ENCODE measurements around the gene CLPSL1.

The CLPSL1 gene

GRCh38 chr6:35817515-35817914 is 36.7 kb downstream of the CLPSL1 start:
- TF ChIP-seq, protein P1, sequence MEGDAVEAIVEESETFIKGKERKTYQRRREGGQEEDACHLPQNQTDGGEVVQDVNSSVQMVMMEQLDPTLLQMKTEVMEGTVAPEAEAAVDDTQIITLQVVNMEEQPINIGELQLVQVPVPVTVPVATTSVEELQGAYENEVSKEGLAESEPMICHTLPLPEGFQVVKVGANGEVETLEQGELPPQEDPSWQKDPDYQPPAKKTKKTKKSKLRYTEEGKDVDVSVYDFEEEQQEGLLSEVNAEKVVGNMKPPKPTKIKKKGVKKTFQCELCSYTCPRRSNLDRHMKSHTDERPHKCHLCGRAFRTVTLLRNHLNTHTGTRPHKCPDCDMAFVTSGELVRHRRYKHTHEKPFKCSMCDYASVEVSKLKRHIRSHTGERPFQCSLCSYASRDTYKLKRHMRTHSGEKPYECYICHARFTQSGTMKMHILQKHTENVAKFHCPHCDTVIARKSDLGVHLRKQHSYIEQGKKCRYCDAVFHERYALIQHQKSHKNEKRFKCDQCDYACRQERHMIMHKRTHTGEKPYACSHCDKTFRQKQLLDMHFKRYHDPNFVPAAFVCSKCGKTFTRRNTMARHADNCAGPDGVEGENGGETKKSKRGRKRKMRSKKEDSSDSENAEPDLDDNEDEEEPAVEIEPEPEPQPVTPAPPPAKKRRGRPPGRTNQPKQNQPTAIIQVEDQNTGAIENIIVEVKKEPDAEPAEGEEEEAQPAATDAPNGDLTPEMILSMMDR (IDR thresholded peaks at IDR 0.05; ENCODE audit: low read depth, low read length), result no peak
- Histone ChIP-seq H3K27ac (no peak overlapping the region), H3K4me3 (ENCODE audit: low read depth, low read length) (no peak overlapping the region), H3K27me3 (ENCODE audit: insufficient read depth, low read depth, severe bottlenecking) (no peaks in the 10 kb centered on the region), H3K36me3 (no peaks in the 10 kb centered on the region), H3K9me3 (ENCODE audit: severe bottlenecking) (peaks cover 14% of the 10 kb centered on the region)
- DNase-seq, result no peak

DNA sequence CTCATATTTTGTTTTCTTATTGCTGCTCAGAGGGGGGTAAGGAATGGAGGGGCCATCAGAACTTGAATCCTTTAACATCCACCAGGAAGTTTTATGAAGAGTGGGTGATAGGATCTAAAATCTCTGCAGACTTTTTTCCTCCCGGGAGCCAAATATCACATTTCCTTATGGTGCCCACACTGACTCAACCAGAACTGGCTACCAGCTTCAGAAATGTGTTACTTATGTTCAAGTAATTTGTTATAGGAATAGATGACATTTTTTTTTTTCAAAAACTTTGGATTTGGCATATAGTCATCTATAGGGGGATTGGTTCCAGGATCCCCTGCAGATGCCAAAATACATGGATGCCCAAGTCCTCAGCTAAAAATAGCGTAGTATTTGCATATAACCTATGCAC is 42.8 kb downstream of the CLPSL1 start:
- no peaks in the 10 kb centered on the region for H3K27me3 ChIP-seq (ENCODE audit: insufficient read depth, low read depth, severe bottlenecking)
- no peak overlapping the region for H3K4me3 ChIP-seq (ENCODE audit: low read depth, low read length)
- H3K27ac ChIP-seq, result no peak overlapping the region
- TF ChIP-seq, protein P1 (IDR thresholded peaks at IDR 0.05; ENCODE audit: low read depth, low read length), result no peak
- H3K36me3 ChIP-seq, result no peaks in the 10 kb centered on the region
- no peaks in the 10 kb centered on the region for H3K9me3 ChIP-seq (ENCODE audit: severe bottlenecking)
- no peak for DNase-seq

DNA sequence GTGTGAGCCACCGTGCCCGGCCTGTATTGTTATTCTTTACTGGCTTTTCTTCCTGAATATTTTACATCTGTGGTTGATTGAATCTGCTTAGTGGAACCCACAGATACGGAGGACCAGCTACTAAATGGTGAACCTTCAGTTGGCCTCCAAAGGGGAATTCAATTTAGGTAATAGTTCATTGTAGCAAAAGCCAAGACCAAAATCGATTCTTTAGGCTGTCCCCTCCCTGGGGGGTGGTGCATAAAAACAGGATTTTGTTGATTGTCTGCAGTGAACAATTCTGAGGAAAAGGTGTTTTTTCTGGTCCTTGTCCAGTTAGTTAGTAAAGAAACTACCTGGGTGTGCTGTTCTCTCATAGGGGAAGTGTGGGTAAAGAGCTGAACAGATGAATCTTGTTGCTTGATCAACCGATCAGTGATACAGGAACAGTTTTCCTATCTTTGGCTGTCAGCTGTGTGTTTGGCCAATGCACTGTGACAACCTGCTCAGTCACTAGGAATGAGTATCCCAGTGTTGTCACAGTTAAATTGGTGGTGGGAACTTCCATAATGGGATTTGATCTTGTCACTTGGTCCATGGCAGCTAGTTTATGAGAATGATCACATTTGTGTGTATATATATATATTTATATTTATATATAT is 43.9 kb downstream of the CLPSL1 start:
- Histone ChIP-seq H3K4me3 (ENCODE audit: low read depth, low read length) (no peak overlapping the region), H3K9me3 (ENCODE audit: severe bottlenecking) (no peaks in the 10 kb centered on the region), H3K27me3 (ENCODE audit: insufficient read depth, low read depth, severe bottlenecking) (no peaks in the 10 kb centered on the region), H3K27ac (no peak overlapping the region), H3K36me3 (no peaks in the 10 kb centered on the region)
- TF ChIP-seq, protein P1 (IDR thresholded peaks at IDR 0.05; ENCODE audit: low read depth, low read length), result no peak
- DNase-seq, result no peak

- no peak for DNase-seq
- Histone ChIP-seq H3K4me3 (ENCODE audit: low read depth, low read length) (no peak overlapping the region), H3K27ac (no peak overlapping the region), H3K9me3 (ENCODE audit: severe bottlenecking) (no peaks in the 10 kb centered on the region), H3K27me3 (ENCODE audit: insufficient read depth, low read depth, severe bottlenecking) (no peaks in the 10 kb centered on the region), H3K36me3 (peaks cover 23% of the 10 kb centered on the region)
- TF ChIP-seq, protein P1 (IDR thresholded peaks at IDR 0.05; ENCODE audit: low read depth, low read length), result no peak
Observed at GRCh38 chr6:35829306-35829705, 48.5 kb downstream of the CLPSL1 start.

GRCh38 chr6:35831257-35832007 is 50.6 kb downstream of the CLPSL1 start:
- DNase-seq, result no peak
- Histone ChIP-seq H3K36me3 (peaks cover 44% of the 10 kb centered on the region), H3K27ac (no peak overlapping the region), H3K9me3 (ENCODE audit: severe bottlenecking) (no peaks in the 10 kb centered on the region), H3K4me3 (ENCODE audit: low read depth, low read length) (no peak overlapping the region), H3K27me3 (ENCODE audit: insufficient read depth, low read depth, severe bottlenecking) (no peaks in the 10 kb centered on the region)
- TF ChIP-seq, protein P1 (IDR thresholded peaks at IDR 0.05; ENCODE audit: low read depth, low read length), result no peak
